ACC112 (cell line): Measurements from ENCODE around the gene CORO2B.
A peak's percentile ranks its signal among the peaks of the same experiment; 100 is the strongest.

ENCODE experiments used
- H2AFZ ChIP-seq: fragments of 200-600 bp; sonication (generic); one replicate; pipeline ENCODE4 v1.6.0; 2017; ENCODE audit warnings: antibody characterized with exemption, low read length; ENCODE audit not compliant: unreplicated experiment
- H3K27ac ChIP-seq: fragments of 200-600 bp; sonication (generic); 2 replicates; pipeline ENCODE4 v1.5.1; 2014; ENCODE audit warnings: low read depth, mild to moderate bottlenecking, antibody characterized with exemption, low read length, moderate library complexity
- H3K27me3 ChIP-seq: fragments of 200-600 bp; sonication (generic); 2 replicates; pipeline ENCODE4 v1.6.1; 2014; ENCODE audit warnings: mild to moderate bottlenecking, antibody characterized with exemption, low read length, moderate library complexity, mixed read lengths; ENCODE audit not compliant: insufficient read depth
- H3K36me3 ChIP-seq: fragments of 200-600 bp; sonication (generic); 2 replicates; pipeline ENCODE4 v1.6.1; 2016; ENCODE audit warnings: mild to moderate bottlenecking, antibody characterized with exemption, low read length, moderate library complexity, mixed read lengths; ENCODE audit not compliant: insufficient read depth
- H3K4me1 ChIP-seq: fragments of 200-600 bp; sonication (generic); one replicate; pipeline ENCODE4 v1.6.1; 2016; ENCODE audit warnings: low read length, mixed read lengths; ENCODE audit not compliant: insufficient read depth, unreplicated experiment, control insufficient read depth
- H3K4me3 ChIP-seq: fragments of 200-600 bp; sonication (generic); 2 replicates; pipeline ENCODE4 v1.5.1; 2014; ENCODE audit warnings: mild to moderate bottlenecking, low read depth, low read length
- H3K79me2 ChIP-seq: fragments of 200-600 bp; sonication (generic); one replicate; pipeline ENCODE4 v1.6.0; 2016; ENCODE audit warnings: low read length; ENCODE audit not compliant: control insufficient read depth, unreplicated experiment, insufficient read depth

Gene CORO2B

GRCh38 chr15:68612503-68612902 lies 33.7 kb downstream of the CORO2B start:
- Histone ChIP-seq H2AFZ (no peak overlapping the region), H3K27ac (no peak overlapping the region), H3K79me2 (peaks cover 12% of the 10 kb centered on the region), H3K4me3 (no peak overlapping the region), H3K27me3 (no peaks in the 10 kb centered on the region), H3K4me1 (peaks cover 68% of the 10 kb centered on the region), H3K36me3 (no peaks in the 10 kb centered on the region)

GRCh38 chr15:68612979-68613740 lies 34.4 kb downstream of the CORO2B start:
- H3K79me2 ChIP-seq: peaks cover 17% of the 10 kb centered on the region
- H3K4me3 ChIP-seq: no peak overlapping the region
- H3K27me3 ChIP-seq: no peaks in the 10 kb centered on the region
- peaks cover 66% of the 10 kb centered on the region for H3K4me1 ChIP-seq
- no peak overlapping the region for H3K27ac ChIP-seq
- no peaks in the 10 kb centered on the region for H3K36me3 ChIP-seq
- H2AFZ ChIP-seq: no peak overlapping the region

GRCh38 chr15:68614286-68615035 lies 35.7 kb downstream of the CORO2B start:
- Histone ChIP-seq H2AFZ (no peak overlapping the region), H3K4me1 (peaks cover 66% of the 10 kb centered on the region)

GRCh38 chr15:68615301-68615700 lies 36.5 kb downstream of the CORO2B start:
- no peak overlapping the region for H3K4me3 ChIP-seq
- peak overlapping the region; percentile 15; the same call in 1 of the 2 replicates for H3K27ac ChIP-seq
- peaks cover 17% of the 10 kb centered on the region for H3K79me2 ChIP-seq
- no peaks in the 10 kb centered on the region for H3K27me3 ChIP-seq
- no peak overlapping the region for H2AFZ ChIP-seq
- H3K4me1 ChIP-seq: peaks cover 66% of the 10 kb centered on the region
- H3K36me3 ChIP-seq: no peaks in the 10 kb centered on the region

More at GRCh38 chr15:68614286-68615035, 35.7 kb downstream of the CORO2B start:
- no peaks in the 10 kb centered on the region for H3K27me3 ChIP-seq
- no peaks in the 10 kb centered on the region for H3K36me3 ChIP-seq
- no peak overlapping the region for H3K4me3 ChIP-seq
- peaks cover 17% of the 10 kb centered on the region for H3K79me2 ChIP-seq
- H3K27ac ChIP-seq: peak overlapping the region; percentile 15; the same call in 1 of the 2 replicates

GRCh38 chr15:68615811-68616210 lies 37.0 kb downstream of the CORO2B start:
- no peak overlapping the region for H2AFZ ChIP-seq
- H3K27me3 ChIP-seq: no peaks in the 10 kb centered on the region
- H3K4me3 ChIP-seq: no peak overlapping the region
- peaks cover 17% of the 10 kb centered on the region for H3K79me2 ChIP-seq
- H3K4me1 ChIP-seq: peaks cover 66% of the 10 kb centered on the region
- no peaks in the 10 kb centered on the region for H3K36me3 ChIP-seq
- peak overlapping the region; percentile 15; the same call in 1 of the 2 replicates for H3K27ac ChIP-seq

- Histone ChIP-seq H3K36me3 (no peaks in the 10 kb centered on the region), H3K27ac (peak overlapping the region; percentile 28; the same call in 1 of the 2 replicates), H3K4me1 (peaks cover 66% of the 10 kb centered on the region), H3K27me3 (no peaks in the 10 kb centered on the region), H2AFZ (no peak overlapping the region), H3K79me2 (peaks cover 17% of the 10 kb centered on the region), H3K4me3 (no peak overlapping the region)
Measured at GRCh38 chr15:68616397-68616796, 37.6 kb downstream of the CORO2B start.

- H3K27ac ChIP-seq: peak overlapping the region; percentile 28; the same call in 1 of the 2 replicates
- no peak overlapping the region for H3K4me3 ChIP-seq
- peaks cover 17% of the 10 kb centered on the region for H3K79me2 ChIP-seq
- H3K4me1 ChIP-seq: peaks cover 72% of the 10 kb centered on the region
- no peak overlapping the region for H2AFZ ChIP-seq
- no peaks in the 10 kb centered on the region for H3K27me3 ChIP-seq
- H3K36me3 ChIP-seq: no peaks in the 10 kb centered on the region
Measured at GRCh38 chr15:68617001-68617400, 38.2 kb downstream of the CORO2B start.

GRCh38 chr15:68617777-68618176 lies 39.0 kb downstream of the CORO2B start:
- no peaks in the 10 kb centered on the region for H3K27me3 ChIP-seq
- H2AFZ ChIP-seq: no peak overlapping the region
- no peak overlapping the region for H3K4me3 ChIP-seq
- H3K27ac ChIP-seq: peak overlapping the region; percentile 95
- peaks cover 76% of the 10 kb centered on the region for H3K4me1 ChIP-seq
- no peaks in the 10 kb centered on the region for H3K36me3 ChIP-seq
- H3K79me2 ChIP-seq: peaks cover 22% of the 10 kb centered on the region

GRCh38 chr15:68618394-68618793 lies 39.6 kb downstream of the CORO2B start:
- Histone ChIP-seq H3K36me3 (no peaks in the 10 kb centered on the region), H2AFZ (no peak overlapping the region), H3K4me3 (no peak overlapping the region), H3K27me3 (no peaks in the 10 kb centered on the region), H3K79me2 (peaks cover 22% of the 10 kb centered on the region), H3K27ac (peak overlapping the region; percentile 95), H3K4me1 (peaks cover 75% of the 10 kb centered on the region)

- Histone ChIP-seq H3K4me3 (no peak overlapping the region), H3K79me2 (peaks cover 25% of the 10 kb centered on the region), H3K27me3 (no peaks in the 10 kb centered on the region), H2AFZ (no peak overlapping the region), H3K4me1 (peaks cover 71% of the 10 kb centered on the region), H3K27ac (peak overlapping the region; percentile 95), H3K36me3 (no peaks in the 10 kb centered on the region)
Measured at GRCh38 chr15:68618908-68619698, 40.3 kb downstream of the CORO2B start.
